ENCODE data around the gene RHBG. TPM values are rescaled to one million over a fixed set of nuclear protein-coding genes. Genes with fewer than 3 reads are reported as not detected.

Gene RHBG
- total RNA-seq, 1 donor from 2014 or later, result not detected

DNA sequence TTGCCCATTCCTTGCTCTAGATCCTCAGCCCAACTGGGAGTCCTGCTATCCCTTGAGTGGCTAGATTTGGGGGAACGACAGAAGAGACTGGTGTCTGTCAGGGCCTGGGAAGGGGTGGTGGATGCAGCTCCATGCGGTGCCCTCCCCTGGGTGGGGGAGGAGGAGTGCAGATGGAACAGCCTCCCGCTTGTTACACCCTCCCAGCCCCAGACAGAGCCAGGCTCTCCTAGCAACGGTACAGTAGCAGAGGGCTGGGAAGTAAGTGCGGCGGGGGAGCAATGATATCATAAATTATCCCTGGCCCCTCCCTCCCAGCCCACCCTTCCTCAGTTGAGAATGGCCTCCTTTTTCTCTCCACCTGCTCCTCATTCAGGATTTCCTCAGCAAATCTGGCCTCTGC lies 37.2 kb downstream of the RHBG start:
- Mint-ChIP-seq H3K27me3 (ENCODE audit: low read depth) (peaks cover 78% of the 10 kb centered on the region), H3K36me3 (ENCODE audit: low read depth) (no peaks in the 10 kb centered on the region), H3K27ac (ENCODE audit: unreplicated experiment) (no peak overlapping the region)

DNA sequence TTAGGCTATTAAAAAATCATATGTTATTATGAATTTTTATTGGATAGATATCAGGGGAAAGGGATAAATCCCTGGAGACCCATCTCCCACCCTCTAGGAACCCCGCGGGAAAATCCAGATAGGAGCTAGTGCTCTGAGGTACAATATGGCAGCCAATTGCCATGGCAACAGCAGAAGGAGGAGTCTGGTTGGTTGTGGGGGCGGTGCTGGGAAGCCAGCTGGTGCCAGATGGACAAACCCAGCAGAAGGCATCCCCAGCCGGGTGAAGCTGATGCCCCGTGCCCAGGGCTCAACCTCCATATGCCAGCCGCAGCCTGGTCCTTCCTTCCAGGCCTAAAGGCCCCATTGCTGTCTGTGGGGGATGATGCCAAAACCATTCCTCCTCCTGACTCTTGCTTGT lies 38.3 kb downstream of the RHBG start:
- no peaks in the 10 kb centered on the region for H3K9me3 Mint-ChIP-seq (ENCODE audit: low read depth)
- no peak for DNase-seq (ENCODE audit: low spot score)
- no peak overlapping the region for H3K27ac Mint-ChIP-seq (ENCODE audit: unreplicated experiment)
- peaks cover 76% of the 10 kb centered on the region for H3K27me3 Mint-ChIP-seq (ENCODE audit: low read depth)
- H3K4me3 Mint-ChIP-seq (ENCODE audit: unreplicated experiment), result no peak overlapping the region
- H3K36me3 Mint-ChIP-seq (ENCODE audit: low read depth), result no peaks in the 10 kb centered on the region
- H3K4me1 Mint-ChIP-seq (ENCODE audit: low read depth), result no peaks in the 10 kb centered on the region
- TF ChIP-seq, protein P1, sequence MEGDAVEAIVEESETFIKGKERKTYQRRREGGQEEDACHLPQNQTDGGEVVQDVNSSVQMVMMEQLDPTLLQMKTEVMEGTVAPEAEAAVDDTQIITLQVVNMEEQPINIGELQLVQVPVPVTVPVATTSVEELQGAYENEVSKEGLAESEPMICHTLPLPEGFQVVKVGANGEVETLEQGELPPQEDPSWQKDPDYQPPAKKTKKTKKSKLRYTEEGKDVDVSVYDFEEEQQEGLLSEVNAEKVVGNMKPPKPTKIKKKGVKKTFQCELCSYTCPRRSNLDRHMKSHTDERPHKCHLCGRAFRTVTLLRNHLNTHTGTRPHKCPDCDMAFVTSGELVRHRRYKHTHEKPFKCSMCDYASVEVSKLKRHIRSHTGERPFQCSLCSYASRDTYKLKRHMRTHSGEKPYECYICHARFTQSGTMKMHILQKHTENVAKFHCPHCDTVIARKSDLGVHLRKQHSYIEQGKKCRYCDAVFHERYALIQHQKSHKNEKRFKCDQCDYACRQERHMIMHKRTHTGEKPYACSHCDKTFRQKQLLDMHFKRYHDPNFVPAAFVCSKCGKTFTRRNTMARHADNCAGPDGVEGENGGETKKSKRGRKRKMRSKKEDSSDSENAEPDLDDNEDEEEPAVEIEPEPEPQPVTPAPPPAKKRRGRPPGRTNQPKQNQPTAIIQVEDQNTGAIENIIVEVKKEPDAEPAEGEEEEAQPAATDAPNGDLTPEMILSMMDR (IDR thresholded peaks at IDR 0.05), result no peak

More for the DNA sequence above, 37.2 kb downstream of the RHBG start:
- DNase-seq (ENCODE audit: low spot score), result no peak
- TF ChIP-seq, protein P1 (IDR thresholded peaks at IDR 0.05), result no peak
- Mint-ChIP-seq H3K9me3 (ENCODE audit: low read depth) (no peaks in the 10 kb centered on the region), H3K4me1 (ENCODE audit: low read depth) (no peaks in the 10 kb centered on the region), H3K4me3 (ENCODE audit: unreplicated experiment) (no peak overlapping the region)

DNA sequence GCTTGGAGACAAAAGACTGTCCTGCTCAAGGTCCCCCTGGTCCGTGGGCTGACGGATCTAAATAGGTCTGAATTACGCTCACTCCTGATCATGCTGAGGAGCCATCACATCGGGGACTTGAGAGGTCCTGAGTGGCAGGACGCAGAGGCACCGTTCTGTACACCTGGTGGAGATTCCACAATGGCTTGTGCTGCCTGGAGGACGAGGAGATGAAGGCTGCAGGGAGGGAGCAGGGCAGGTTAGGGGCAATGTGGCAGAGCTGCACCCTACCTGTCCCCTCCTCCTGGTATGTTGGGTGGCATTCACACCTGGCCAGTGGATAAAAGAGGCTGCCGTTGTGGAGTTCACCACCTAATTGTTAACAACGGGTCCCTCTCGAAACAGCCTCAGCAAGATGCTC lies 38.7 kb downstream of the RHBG start:
- H3K36me3 Mint-ChIP-seq (ENCODE audit: low read depth), result no peaks in the 10 kb centered on the region
- H3K4me1 Mint-ChIP-seq (ENCODE audit: low read depth), result no peaks in the 10 kb centered on the region
- TF ChIP-seq, protein P1 (IDR thresholded peaks at IDR 0.05), result no peak
- no peak overlapping the region for H3K4me3 Mint-ChIP-seq (ENCODE audit: unreplicated experiment)
- H3K27me3 Mint-ChIP-seq (ENCODE audit: low read depth), result peaks cover 77% of the 10 kb centered on the region
- DNase-seq (ENCODE audit: low spot score), result no peak
- H3K9me3 Mint-ChIP-seq (ENCODE audit: low read depth), result no peaks in the 10 kb centered on the region
- no peak overlapping the region for H3K27ac Mint-ChIP-seq (ENCODE audit: unreplicated experiment)

DNA sequence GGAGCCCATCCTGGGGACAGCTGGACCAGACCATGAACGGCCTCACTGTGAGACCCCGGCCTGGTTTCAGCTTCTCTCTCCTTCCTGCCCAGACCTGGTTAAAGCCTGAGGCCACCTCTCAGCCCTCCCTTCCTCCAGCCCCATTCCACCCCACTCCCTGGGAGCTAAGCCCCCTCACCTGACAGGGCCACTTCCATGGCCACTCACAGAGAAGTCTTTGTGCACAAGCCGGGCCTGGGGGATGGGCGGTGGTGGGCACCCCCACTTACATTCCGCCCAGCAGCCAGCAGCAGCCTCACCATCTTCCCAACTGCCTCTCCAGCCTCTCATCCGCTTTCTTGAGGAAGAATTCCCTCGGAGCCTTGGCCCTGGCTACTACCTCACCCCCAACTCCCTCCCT lies 40.4 kb downstream of the RHBG start:
- Mint-ChIP-seq H3K27me3 (ENCODE audit: low read depth) (peaks cover 76% of the 10 kb centered on the region), H3K4me3 (ENCODE audit: unreplicated experiment) (no peak overlapping the region), H3K36me3 (ENCODE audit: low read depth) (no peaks in the 10 kb centered on the region), H3K9me3 (ENCODE audit: low read depth) (no peaks in the 10 kb centered on the region), H3K4me1 (ENCODE audit: low read depth) (no peaks in the 10 kb centered on the region), H3K27ac (ENCODE audit: unreplicated experiment) (no peak overlapping the region)
- TF ChIP-seq, protein P1 (IDR thresholded peaks at IDR 0.05), result no peak
- peak; percentile 59 for DNase-seq (ENCODE audit: low spot score)

DNA sequence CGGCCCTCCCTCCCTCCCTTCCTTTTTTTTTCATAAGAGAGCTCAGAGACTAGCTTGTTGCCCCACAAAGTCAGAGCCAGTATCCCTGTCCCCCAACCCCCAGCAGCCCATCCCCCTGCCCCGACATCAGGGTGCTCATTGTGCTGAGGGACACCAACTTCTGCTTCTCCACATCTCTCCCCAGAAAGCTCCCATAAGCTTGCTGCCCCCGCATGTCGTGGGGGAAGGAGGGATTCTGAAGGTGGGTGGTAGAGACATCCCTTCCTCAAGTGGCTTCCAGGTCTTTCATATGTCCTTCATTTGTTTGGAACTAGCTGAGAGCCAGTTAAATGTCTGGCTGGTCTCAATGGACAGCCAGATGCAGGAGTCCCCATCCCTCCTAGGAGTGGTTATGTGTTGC lies 41.2 kb downstream of the RHBG start:
- no peaks in the 10 kb centered on the region for H3K9me3 Mint-ChIP-seq (ENCODE audit: low read depth)
- TF ChIP-seq, protein P1 (IDR thresholded peaks at IDR 0.05), result no peak
- no peak for DNase-seq (ENCODE audit: low spot score)
- no peaks in the 10 kb centered on the region for H3K4me1 Mint-ChIP-seq (ENCODE audit: low read depth)
- no peak overlapping the region for H3K27ac Mint-ChIP-seq (ENCODE audit: unreplicated experiment)
- H3K27me3 Mint-ChIP-seq (ENCODE audit: low read depth), result peaks cover 76% of the 10 kb centered on the region
- H3K4me3 Mint-ChIP-seq (ENCODE audit: unreplicated experiment), result no peak overlapping the region
- no peaks in the 10 kb centered on the region for H3K36me3 Mint-ChIP-seq (ENCODE audit: low read depth)

Data from chondrocyte (in vitro differentiated cells).